Cardiac fibroblast (primary cell): Measurements from ENCODE around the gene FBXL13.

Experiments used
- DNase-seq, 2 donors: peaks; one replicate each; pipeline versions ENCODE4 v3.0.0 to v3.0.0-alpha.2; 2010; ENCODE audit warnings: low read depth in 2 of 2
- H3K4me3 ChIP-seq, 2 donors: replicated peaks in 1 of 2; 1 replicate in 1 of 2; 2 replicates in 1 of 2; pipeline ENCODE4 v1.5.1; 2011; ENCODE audit warnings: low read depth in 2 of 2, low read length in 2 of 2, mild to moderate bottlenecking in 2 of 2, moderate library complexity in 1 of 2
- TF ChIP-seq, protein P1 (sequence below): IDR thresholded peaks from one replicate; pipeline ENCODE4 v1.5.1; 2011; ENCODE audit warnings: low read depth, mild to moderate bottlenecking, low read length, inconsistent platforms

The FBXL13 gene

DNA sequence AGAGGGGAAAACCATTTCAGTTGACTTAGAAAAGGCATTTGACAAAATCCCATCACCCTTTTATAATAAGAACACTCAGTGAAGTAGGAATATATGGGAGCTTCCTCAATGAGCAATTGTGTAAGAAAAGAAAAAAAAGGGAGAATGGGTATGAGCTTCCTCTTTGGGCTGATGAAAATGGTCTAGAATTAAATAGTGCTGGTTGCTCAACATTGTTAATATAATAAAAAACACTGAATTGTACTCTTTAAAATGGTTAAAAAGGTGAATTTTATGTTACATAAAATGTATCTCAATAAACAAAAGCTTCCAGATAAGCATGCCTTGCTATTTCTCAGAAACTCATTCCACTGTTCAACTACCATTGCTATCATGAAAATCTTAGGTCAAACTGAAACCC lies 121.2 kb downstream of the FBXL13 start:
- H3K4me3 ChIP-seq = no peak overlapping the region
- DNase-seq = no peak
- TF ChIP-seq, protein P1, sequence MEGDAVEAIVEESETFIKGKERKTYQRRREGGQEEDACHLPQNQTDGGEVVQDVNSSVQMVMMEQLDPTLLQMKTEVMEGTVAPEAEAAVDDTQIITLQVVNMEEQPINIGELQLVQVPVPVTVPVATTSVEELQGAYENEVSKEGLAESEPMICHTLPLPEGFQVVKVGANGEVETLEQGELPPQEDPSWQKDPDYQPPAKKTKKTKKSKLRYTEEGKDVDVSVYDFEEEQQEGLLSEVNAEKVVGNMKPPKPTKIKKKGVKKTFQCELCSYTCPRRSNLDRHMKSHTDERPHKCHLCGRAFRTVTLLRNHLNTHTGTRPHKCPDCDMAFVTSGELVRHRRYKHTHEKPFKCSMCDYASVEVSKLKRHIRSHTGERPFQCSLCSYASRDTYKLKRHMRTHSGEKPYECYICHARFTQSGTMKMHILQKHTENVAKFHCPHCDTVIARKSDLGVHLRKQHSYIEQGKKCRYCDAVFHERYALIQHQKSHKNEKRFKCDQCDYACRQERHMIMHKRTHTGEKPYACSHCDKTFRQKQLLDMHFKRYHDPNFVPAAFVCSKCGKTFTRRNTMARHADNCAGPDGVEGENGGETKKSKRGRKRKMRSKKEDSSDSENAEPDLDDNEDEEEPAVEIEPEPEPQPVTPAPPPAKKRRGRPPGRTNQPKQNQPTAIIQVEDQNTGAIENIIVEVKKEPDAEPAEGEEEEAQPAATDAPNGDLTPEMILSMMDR = no peak

DNA sequence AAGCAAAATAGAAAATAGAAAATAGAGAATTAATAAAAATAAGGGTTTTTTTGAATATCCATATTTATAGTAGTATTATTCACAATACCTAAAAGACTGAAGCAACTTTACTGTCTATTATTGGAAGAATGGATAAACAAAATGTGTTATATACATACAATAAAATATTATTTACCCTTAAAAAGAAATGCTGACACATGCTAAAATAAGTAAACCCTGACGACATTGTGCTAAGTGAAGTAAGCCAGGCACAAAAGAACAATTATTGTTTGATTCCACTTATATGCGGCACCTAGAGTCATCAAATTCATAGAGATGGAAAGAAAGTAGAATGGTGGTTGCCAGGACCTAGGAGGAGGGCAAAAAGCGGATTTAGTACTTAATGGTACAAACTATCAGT lies 122.8 kb downstream of the FBXL13 start:
- DNase-seq = no peak
- no peak overlapping the region for H3K4me3 ChIP-seq
- TF ChIP-seq, protein P1 = no peak

DNA sequence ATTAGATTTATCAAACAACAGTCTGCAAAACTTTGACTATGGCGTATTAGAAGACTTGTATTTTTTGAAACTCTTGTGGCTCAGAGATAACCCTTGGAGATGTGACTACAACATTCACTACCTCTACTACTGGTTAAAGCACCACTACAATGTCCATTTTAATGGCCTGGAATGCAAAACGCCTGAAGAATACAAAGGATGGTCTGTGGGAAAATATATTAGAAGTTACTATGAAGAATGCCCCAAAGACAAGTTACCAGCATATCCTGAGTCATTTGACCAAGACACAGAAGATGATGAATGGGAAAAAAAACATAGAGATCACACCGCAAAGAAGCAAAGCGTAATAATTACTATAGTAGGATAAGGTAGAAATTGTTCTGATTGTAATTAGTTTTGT lies 130.4 kb downstream of the FBXL13 start:
- no peak overlapping the region for H3K4me3 ChIP-seq
- TF ChIP-seq, protein P1 = no peak
- no peak for DNase-seq

DNA sequence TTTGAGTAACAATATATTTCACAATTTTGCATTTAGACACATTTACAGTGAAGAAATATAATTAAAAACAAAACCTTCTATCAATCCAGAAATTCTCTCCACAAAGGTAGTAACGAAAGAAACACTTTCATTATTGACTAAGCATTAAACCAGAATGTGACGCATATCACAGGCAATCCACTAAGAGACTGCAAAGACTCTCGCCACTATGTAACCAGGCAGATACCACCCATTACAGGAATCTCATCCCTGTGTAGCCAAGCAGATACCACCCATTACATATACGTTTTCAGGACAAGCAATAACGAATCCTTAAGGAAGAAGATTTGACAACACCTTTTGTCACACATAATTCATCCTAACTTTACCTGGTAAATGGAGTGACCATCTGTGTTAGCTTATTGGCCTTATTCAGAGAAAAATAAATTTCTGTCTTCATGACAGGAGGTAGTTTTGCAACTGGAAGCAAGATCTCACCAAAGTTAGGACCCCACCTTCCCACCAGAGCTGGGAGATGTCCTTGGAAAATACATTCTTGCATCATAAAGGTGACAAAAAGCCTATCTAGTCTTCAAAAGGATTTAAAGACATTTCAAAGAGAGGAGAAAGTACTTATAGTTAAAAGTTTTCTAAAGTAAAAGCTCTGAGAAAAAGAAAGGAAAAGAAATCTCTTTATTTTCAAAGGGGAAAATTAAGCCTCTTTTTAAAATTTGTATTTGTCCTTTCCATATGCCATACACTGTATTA lies 131.0 kb downstream of the FBXL13 start:
- no peak for DNase-seq
- TF ChIP-seq, protein P1 = no peak
- H3K4me3 ChIP-seq = no peak overlapping the region

DNA sequence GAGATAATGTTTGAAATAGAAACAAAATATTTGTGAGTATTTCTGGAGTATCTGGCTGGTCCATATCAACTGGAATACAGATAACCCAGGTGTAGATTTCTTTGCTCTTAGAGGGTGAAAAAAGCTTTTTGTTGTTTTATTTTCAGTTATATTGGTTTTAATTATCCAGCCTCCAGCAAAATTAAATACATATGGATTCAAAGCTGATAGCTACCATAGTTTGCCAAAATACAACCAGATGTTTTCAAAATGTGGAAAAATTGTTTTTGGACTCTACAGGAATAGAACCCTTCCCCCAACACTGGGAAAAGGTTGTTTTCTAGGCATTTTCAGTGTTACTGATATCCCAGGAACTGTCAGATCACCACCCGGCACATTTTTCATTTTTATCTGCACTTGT lies 131.7 kb downstream of the FBXL13 start:
- no peak for DNase-seq
- TF ChIP-seq, protein P1 = no peak
- no peak overlapping the region for H3K4me3 ChIP-seq

DNA sequence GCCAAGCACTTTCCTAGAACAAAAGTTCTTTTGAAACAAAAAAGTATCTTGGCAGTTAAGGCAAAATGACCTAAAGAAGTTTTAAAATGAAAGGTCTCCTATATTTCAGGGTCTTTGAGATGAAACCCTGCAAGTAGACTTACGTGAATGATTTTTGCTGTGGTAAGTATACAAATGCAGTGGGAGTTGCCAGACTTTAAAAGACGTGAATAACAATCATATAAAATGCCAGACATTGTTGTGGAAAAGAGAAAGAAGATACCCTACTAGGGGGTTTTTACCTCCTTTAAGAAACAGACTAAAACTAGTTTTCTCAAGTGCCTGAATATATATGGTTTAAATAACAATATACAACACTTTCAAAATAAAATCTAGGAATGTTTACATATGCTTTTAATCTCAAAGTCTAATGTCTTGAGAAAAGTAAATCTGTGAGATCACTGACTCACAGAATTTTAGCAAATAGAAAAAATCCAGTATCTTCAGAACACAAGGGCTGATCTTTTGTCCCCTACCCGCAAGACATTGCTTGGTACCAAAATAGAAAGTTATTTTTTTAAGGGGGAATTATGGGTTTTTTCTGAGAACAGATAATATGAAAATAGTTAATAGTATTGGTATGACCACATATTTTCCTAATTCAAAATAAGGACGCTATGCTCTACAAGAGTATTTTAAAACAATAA lies 132.3 kb downstream of the FBXL13 start:
- TF ChIP-seq, protein P1 = no peak
- peak; percentile 40 to 53 for DNase-seq

More for the DNA sequence above, 132.3 kb downstream of the FBXL13 start:
- no peak overlapping the region for H3K4me3 ChIP-seq
